DND-41 (cell line): ENCODE results near the gene JAKMIP1.

Experiments used
- EZH2 ChIP-seq: IDR thresholded peaks from 3 replicates; pipeline ENCODE4 v1.6.1; 2012; ENCODE audit warnings: borderline replicate concordance, low read depth, mild to moderate bottlenecking, moderate library complexity, low read length, inconsistent platforms; ENCODE audit not compliant: severe bottlenecking
- TF ChIP-seq, protein P1 (sequence below): IDR thresholded peaks from 2 replicates; pipeline ENCODE4 v1.5.1; 2012; ENCODE audit warnings: borderline replicate concordance, low read length, moderate library complexity, mild to moderate bottlenecking; ENCODE audit not compliant: poor library complexity, severe bottlenecking; ENCODE audit errors: extremely low read depth

GRCh38 chr4:6074758-6075157 lies 125.6 kb downstream of the JAKMIP1 start:
- TF ChIP-seq, protein P1, sequence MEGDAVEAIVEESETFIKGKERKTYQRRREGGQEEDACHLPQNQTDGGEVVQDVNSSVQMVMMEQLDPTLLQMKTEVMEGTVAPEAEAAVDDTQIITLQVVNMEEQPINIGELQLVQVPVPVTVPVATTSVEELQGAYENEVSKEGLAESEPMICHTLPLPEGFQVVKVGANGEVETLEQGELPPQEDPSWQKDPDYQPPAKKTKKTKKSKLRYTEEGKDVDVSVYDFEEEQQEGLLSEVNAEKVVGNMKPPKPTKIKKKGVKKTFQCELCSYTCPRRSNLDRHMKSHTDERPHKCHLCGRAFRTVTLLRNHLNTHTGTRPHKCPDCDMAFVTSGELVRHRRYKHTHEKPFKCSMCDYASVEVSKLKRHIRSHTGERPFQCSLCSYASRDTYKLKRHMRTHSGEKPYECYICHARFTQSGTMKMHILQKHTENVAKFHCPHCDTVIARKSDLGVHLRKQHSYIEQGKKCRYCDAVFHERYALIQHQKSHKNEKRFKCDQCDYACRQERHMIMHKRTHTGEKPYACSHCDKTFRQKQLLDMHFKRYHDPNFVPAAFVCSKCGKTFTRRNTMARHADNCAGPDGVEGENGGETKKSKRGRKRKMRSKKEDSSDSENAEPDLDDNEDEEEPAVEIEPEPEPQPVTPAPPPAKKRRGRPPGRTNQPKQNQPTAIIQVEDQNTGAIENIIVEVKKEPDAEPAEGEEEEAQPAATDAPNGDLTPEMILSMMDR: no peak
- no peak for TF ChIP-seq EZH2
